Testis (tissue), 2 donors: ENCODE results near the gene NAPEPLD.

Source experiments
- POLR2A ChIP-seq: fragments of 450-650 bp; IDR thresholded peaks from one replicate; pipeline ENCODE4 v1.6.1; 2017; ENCODE audit warnings: antibody characterized with exemption, mild to moderate bottlenecking, moderate library complexity
- TF ChIP-seq, protein P1 (sequence below), 3 experiments: fragments of 450-650 bp in 2 of 3; fragments of 200-600 bp in 1 of 3; sonication (generic) in 1 of 3; IDR thresholded peaks; one replicate each; pipeline ENCODE4 v1.5.1; 2016 to 2019; ENCODE audit warnings: antibody characterized with exemption in 3 of 3, mild to moderate bottlenecking in 2 of 3, moderate library complexity in 1 of 3

DNA sequence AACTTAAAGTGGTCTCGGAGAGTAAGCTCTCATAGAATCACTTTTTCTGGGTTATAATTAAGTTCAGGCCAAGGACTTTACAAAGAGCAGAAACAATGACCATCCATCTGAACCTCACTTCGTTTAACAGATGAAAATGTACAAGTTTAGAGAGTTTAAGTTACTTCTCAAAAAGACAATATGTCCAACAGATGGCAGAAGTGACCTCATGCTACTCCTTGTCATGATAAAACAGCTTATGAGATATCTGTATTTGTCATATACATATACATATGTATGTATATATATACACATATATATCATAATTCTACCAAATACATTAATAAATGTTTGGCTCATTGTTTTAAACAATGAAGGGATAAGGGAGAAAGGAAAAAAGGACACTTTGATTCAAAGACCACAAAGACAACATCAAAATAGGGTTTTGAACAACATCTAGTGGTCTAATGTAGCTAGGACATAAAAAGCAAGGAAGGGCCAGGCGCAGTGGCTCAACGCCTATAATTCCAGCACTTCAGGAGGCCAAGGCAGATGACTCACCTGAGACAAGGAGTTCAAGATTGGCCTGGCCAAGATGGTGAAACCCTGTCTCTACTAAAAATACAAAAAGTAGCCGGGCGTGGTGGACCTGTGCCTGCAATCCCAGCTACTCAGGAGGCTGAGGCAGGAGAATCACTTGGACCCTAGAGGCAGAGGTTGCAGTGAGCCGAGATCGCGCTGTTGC is 17.8 kb downstream of the NAPEPLD start:
- TF ChIP-seq, protein P1, sequence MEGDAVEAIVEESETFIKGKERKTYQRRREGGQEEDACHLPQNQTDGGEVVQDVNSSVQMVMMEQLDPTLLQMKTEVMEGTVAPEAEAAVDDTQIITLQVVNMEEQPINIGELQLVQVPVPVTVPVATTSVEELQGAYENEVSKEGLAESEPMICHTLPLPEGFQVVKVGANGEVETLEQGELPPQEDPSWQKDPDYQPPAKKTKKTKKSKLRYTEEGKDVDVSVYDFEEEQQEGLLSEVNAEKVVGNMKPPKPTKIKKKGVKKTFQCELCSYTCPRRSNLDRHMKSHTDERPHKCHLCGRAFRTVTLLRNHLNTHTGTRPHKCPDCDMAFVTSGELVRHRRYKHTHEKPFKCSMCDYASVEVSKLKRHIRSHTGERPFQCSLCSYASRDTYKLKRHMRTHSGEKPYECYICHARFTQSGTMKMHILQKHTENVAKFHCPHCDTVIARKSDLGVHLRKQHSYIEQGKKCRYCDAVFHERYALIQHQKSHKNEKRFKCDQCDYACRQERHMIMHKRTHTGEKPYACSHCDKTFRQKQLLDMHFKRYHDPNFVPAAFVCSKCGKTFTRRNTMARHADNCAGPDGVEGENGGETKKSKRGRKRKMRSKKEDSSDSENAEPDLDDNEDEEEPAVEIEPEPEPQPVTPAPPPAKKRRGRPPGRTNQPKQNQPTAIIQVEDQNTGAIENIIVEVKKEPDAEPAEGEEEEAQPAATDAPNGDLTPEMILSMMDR (IDR thresholded peaks at IDR 0.05) = no peak
- TF ChIP-seq POLR2A = no peak
